Upper lobe of left lung (tissue), 4 donors: ENCODE measurements around the gene GIGYF1.

ENCODE experiments used
- CTCF ChIP-seq, 6 experiments: fragments of 450-650 bp in 4 of 6; fragments of 200-600 bp in 2 of 6; sonication (generic) in 2 of 6; IDR thresholded peaks; one replicate each; pipeline ENCODE4 v1.5.1; 2016 to 2019; ENCODE audit warnings: antibody characterized with exemption in 6 of 6
- POLR2A ChIP-seq, 4 donors: fragments of 450-650 bp; IDR thresholded peaks; one replicate each; pipeline ENCODE4 v1.5.1; 2016 to 2017; ENCODE audit warnings: antibody characterized with exemption in 4 of 4, mild to moderate bottlenecking in 2 of 4
- POLR2AphosphoS5 ChIP-seq, 2 donors: sonication (generic); formaldehyde crosslinking; IDR thresholded peaks; one replicate each; pipeline ENCODE4 v1.5.1; 2017; ENCODE audit warnings: antibody characterized with exemption in 2 of 2

- TF ChIP-seq POLR2A (IDR thresholded peaks at IDR 0.05) (no peak), CTCF (IDR thresholded peaks at IDR 0.05) (no peak), POLR2AphosphoS5 (IDR thresholded peaks at IDR 0.05) (no peak)
Measured at GRCh38 chr7:100708395-100708794, 14.3 kb upstream of the GIGYF1 start.
